Astrocyte (in vitro differentiated cells and primary cell): ENCODE measurements around the gene ARHGEF2. TPM values are rescaled to one million over a fixed set of nuclear protein-coding genes. Genes with fewer than 3 reads are reported as not detected.

ENCODE experiments used
- DNase-seq: peaks from one replicate; pipeline ENCODE4 v3.0.0-alpha.2; 2010; ENCODE audit warnings: low read depth
- FAIRE-seq: peaks from 2 replicates; lab custom pipeline; 2011; peaks lifted over from hg19 to GRCh38; lab: Jason Lieb, UNC
- H2AFZ ChIP-seq: 2 replicates; pipeline ENCODE4 v1.6.0; 2012; ENCODE audit warnings: low read depth, low read length, inconsistent platforms
- H3K27ac ChIP-seq: 2 replicates; pipeline ENCODE4 v1.5.1; 2011; ENCODE audit warnings: low read depth, low read length, inconsistent platforms
- H3K27me3 ChIP-seq: 2 replicates; pipeline ENCODE4 v1.6.0; 2011; ENCODE audit warnings: low read length, inconsistent platforms; ENCODE audit not compliant: insufficient read depth
- H3K36me3 ChIP-seq: 2 replicates; pipeline ENCODE4 v1.5.1; 2011; ENCODE audit warnings: low read length, inconsistent platforms; ENCODE audit not compliant: insufficient read depth
- H3K4me1 ChIP-seq: 2 replicates; pipeline ENCODE4 v1.5.1; 2011; ENCODE audit warnings: low read length, inconsistent platforms; ENCODE audit not compliant: insufficient read depth
- H3K4me2 ChIP-seq: 2 replicates; pipeline ENCODE4 v1.6.0; 2012; ENCODE audit warnings: low read length, inconsistent platforms
- H3K4me3 ChIP-seq: 2 replicates; pipeline ENCODE4 v1.5.1; 2011; ENCODE audit warnings: low read depth, mild to moderate bottlenecking, low read length, inconsistent platforms; ENCODE audit not compliant: insufficient read depth
- H3K79me2 ChIP-seq: 2 replicates; pipeline ENCODE4 v1.6.0; 2012; ENCODE audit warnings: mild to moderate bottlenecking, low read length, inconsistent platforms; ENCODE audit not compliant: insufficient read depth
- H3K9ac ChIP-seq: 2 replicates; pipeline ENCODE4 v1.6.0; 2012; ENCODE audit warnings: mild to moderate bottlenecking, low read length, inconsistent platforms
- H3K9me3 ChIP-seq: 2 replicates; pipeline ENCODE4 v1.5.1; 2012; ENCODE audit warnings: low read depth, mild to moderate bottlenecking, low read length, inconsistent platforms; ENCODE audit not compliant: insufficient read depth
- H4K20me1 ChIP-seq: 2 replicates; pipeline ENCODE4 v1.6.0; 2012; ENCODE audit warnings: low read length, inconsistent platforms; ENCODE audit not compliant: insufficient read depth
- H3K27ac Mint-ChIP-seq: one replicate; pipeline ENCODE4 v1.8.0; 2021; ENCODE audit warnings: mild to moderate bottlenecking, mixed read lengths; ENCODE audit not compliant: unreplicated experiment
- H3K27me3 Mint-ChIP-seq: one replicate; pipeline ENCODE4 v1.8.0; 2021; ENCODE audit warnings: low read depth, mixed read lengths; ENCODE audit not compliant: unreplicated experiment
- H3K36me3 Mint-ChIP-seq: one replicate; pipeline ENCODE4 v1.8.0; 2021; ENCODE audit warnings: low read depth, mixed read lengths; ENCODE audit not compliant: unreplicated experiment
- H3K4me1 Mint-ChIP-seq: one replicate; pipeline ENCODE4 v1.8.0; 2021; ENCODE audit warnings: low read depth, mixed read lengths; ENCODE audit not compliant: unreplicated experiment
- H3K4me3 Mint-ChIP-seq: one replicate; pipeline ENCODE4 v1.8.0; 2021; ENCODE audit warnings: mild to moderate bottlenecking, moderate library complexity, mixed read lengths; ENCODE audit not compliant: unreplicated experiment
- H3K9me3 Mint-ChIP-seq: one replicate; pipeline ENCODE4 v1.8.0; 2021; ENCODE audit warnings: mild to moderate bottlenecking, mixed read lengths; ENCODE audit not compliant: unreplicated experiment
- CTCF ChIP-seq: IDR thresholded peaks from 2 replicates; pipeline ENCODE4 v1.5.1; 2011; ENCODE audit warnings: low read depth, mild to moderate bottlenecking, inconsistent platforms, low read length, moderate library complexity; ENCODE audit not compliant: insufficient read depth
- EZH2 ChIP-seq: IDR thresholded peaks from 2 replicates; pipeline ENCODE4 v1.6.1; 2012; ENCODE audit warnings: mild to moderate bottlenecking, low read length, inconsistent platforms; ENCODE audit not compliant: insufficient read depth
- total RNA-seq: library from RNA; stranded (reverse); gene quantifications from 2 replicates; pipeline ENCODE4 v1.2.1, GENCODE V29; 2021

The ARHGEF2 gene
- total RNA-seq, 1 donor from 2014 or later, result 99.3 TPM

- Mint-ChIP-seq H3K27ac (no peak overlapping the region), H3K4me1 (peaks cover 9% of the 10 kb centered on the region), H3K27me3 (peaks cover 4% of the 10 kb centered on the region), H3K4me3 (no peak overlapping the region), H3K36me3 (peaks cover 3% of the 10 kb centered on the region), H3K9me3 (no peaks in the 10 kb centered on the region)
- Histone ChIP-seq H3K4me3 (no peak overlapping the region), H4K20me1 (peaks cover 14% of the 10 kb centered on the region), H2AFZ (no peak overlapping the region), H3K4me2 (no peak overlapping the region), H3K36me3 (peaks cover 3% of the 10 kb centered on the region), H3K9me3 (no peaks in the 10 kb centered on the region), H3K27me3 (no peaks in the 10 kb centered on the region), H3K9ac (no peak overlapping the region), H3K4me1 (no peaks in the 10 kb centered on the region), H3K79me2 (no peaks in the 10 kb centered on the region), H3K27ac (no peak overlapping the region)
- TF ChIP-seq CTCF (no peak), EZH2 (no peak)
- FAIRE-seq (no peak), DNase-seq (no peak)
Measured at GRCh38 chr1:156003923-156004188, 25.5 kb upstream of the ARHGEF2 start.

- no peaks in the 10 kb centered on the region for H3K9me3 ChIP-seq
- Mint-ChIP-seq H3K4me1 (peaks cover 8% of the 10 kb centered on the region), H3K36me3 (peaks cover 3% of the 10 kb centered on the region), H3K9me3 (no peaks in the 10 kb centered on the region), H3K27me3 (peaks cover 4% of the 10 kb centered on the region), H3K27ac (peak overlapping the region; percentile 14), H3K4me3 (no peak overlapping the region)
- H3K4me1 ChIP-seq, result no peaks in the 10 kb centered on the region
- H3K9ac ChIP-seq, result no peak overlapping the region
- peaks cover 8% of the 10 kb centered on the region for H4K20me1 ChIP-seq
- H3K79me2 ChIP-seq, result no peaks in the 10 kb centered on the region
- H3K4me3 ChIP-seq, result no peak overlapping the region
- H3K27me3 ChIP-seq, result no peaks in the 10 kb centered on the region
- no peaks in the 10 kb centered on the region for H3K36me3 ChIP-seq
- H3K4me2 ChIP-seq, result no peak overlapping the region
- no peak overlapping the region for H2AFZ ChIP-seq
- no peak overlapping the region for H3K27ac ChIP-seq
- TF ChIP-seq EZH2 (no peak), CTCF (no peak)
- DNase-seq (no peak), FAIRE-seq (no peak)
Measured at GRCh38 chr1:156002188-156002911, 24.0 kb upstream of the ARHGEF2 start.

GRCh38 chr1:156001662-156002171 lies 23.4 kb upstream of the ARHGEF2 start:
- TF ChIP-seq EZH2 (no peak), CTCF (no peak)
- H3K79me2 ChIP-seq, result no peaks in the 10 kb centered on the region
- H3K36me3 ChIP-seq, result no peaks in the 10 kb centered on the region
- H3K4me2 ChIP-seq, result no peak overlapping the region
- no peak overlapping the region for H3K4me3 Mint-ChIP-seq
- no peaks in the 10 kb centered on the region for H3K27me3 ChIP-seq
- H3K9me3 ChIP-seq, result no peaks in the 10 kb centered on the region
- H3K4me3 ChIP-seq, result no peak overlapping the region
- peaks cover 1% of the 10 kb centered on the region for H3K36me3 Mint-ChIP-seq
- H2AFZ ChIP-seq, result no peak overlapping the region
- FAIRE-seq (no peak), DNase-seq (peak; percentile 76)
- no peak overlapping the region for H3K9ac ChIP-seq
- peaks cover 2% of the 10 kb centered on the region for H4K20me1 ChIP-seq
- H3K27me3 Mint-ChIP-seq, result peaks cover 4% of the 10 kb centered on the region
- no peak overlapping the region for H3K27ac Mint-ChIP-seq
- no peaks in the 10 kb centered on the region for H3K4me1 ChIP-seq
- no peaks in the 10 kb centered on the region for H3K9me3 Mint-ChIP-seq
- peaks cover 2% of the 10 kb centered on the region for H3K4me1 Mint-ChIP-seq
- no peak overlapping the region for H3K27ac ChIP-seq
